Hepatocyte (in vitro differentiated cells): Measurements from ENCODE around the gene GPR132. TPM values are rescaled to one million over a fixed set of nuclear protein-coding genes. Genes with fewer than 3 reads are reported as not detected.

Source experiments
- DNase-seq: peaks from one replicate; pipeline ENCODE4 v3.0.0-alpha.2; 2016; ENCODE audit warnings: low spot score
- H2AFZ ChIP-seq: fragments of 200-600 bp; sonication (generic); 2 replicates; pipeline ENCODE4 v1.6.0; 2016; ENCODE audit warnings: antibody characterized with exemption, mild to moderate bottlenecking
- H3K27ac ChIP-seq: fragments of 200-600 bp; sonication (generic); 2 replicates; pipeline ENCODE4 v1.5.1; 2016; ENCODE audit warnings: mild to moderate bottlenecking
- H3K27me3 ChIP-seq: fragments of 200-600 bp; sonication (generic); 2 replicates; pipeline ENCODE4 v1.6.1; 2016
- H3K36me3 ChIP-seq: fragments of 200-600 bp; sonication (generic); replicated peaks from 2 replicates; pipeline ENCODE4 v1.5.1; 2016; ENCODE audit warnings: low read depth; ENCODE audit not compliant: insufficient read depth
- H3K4me1 ChIP-seq: fragments of 200-600 bp; sonication (generic); 2 replicates; pipeline ENCODE4 v1.5.1; 2016; ENCODE audit warnings: mild to moderate bottlenecking, moderate library complexity; ENCODE audit not compliant: insufficient read depth
- H3K4me2 ChIP-seq: fragments of 200-600 bp; sonication (generic); 2 replicates; pipeline ENCODE4 v1.6.0; 2016
- H3K4me3 ChIP-seq: fragments of 200-600 bp; sonication (generic); 2 replicates; pipeline ENCODE4 v1.5.1; 2016; ENCODE audit warnings: mild to moderate bottlenecking
- H3K79me2 ChIP-seq: fragments of 200-600 bp; sonication (generic); 2 replicates; pipeline ENCODE4 v1.6.0; 2017; ENCODE audit warnings: mild to moderate bottlenecking
- H3K9me2 ChIP-seq: fragments of 200-600 bp; sonication (generic); replicated peaks from 2 replicates; pipeline ENCODE4 v1.6.0; 2017; ENCODE audit warnings: mild to moderate bottlenecking; ENCODE audit not compliant: insufficient read depth
- H3K9me3 ChIP-seq: fragments of 200-600 bp; sonication (generic); 2 replicates; pipeline ENCODE4 v1.5.1; 2016; ENCODE audit warnings: low read depth, mild to moderate bottlenecking
- H4K20me1 ChIP-seq: fragments of 200-600 bp; sonication (generic); 2 replicates; pipeline ENCODE4 v1.6.0; 2016; ENCODE audit warnings: mild to moderate bottlenecking; ENCODE audit not compliant: insufficient read depth, poor library complexity, severe bottlenecking
- EZH2 ChIP-seq: fragments of 200-600 bp; sonication (generic); IDR thresholded peaks from 2 replicates; pipeline ENCODE4 v1.6.1; 2016; ENCODE audit warnings: antibody characterized with exemption, mild to moderate bottlenecking, borderline replicate concordance
- EZH2phosphoT487 ChIP-seq: fragments of 200-600 bp; sonication (generic); IDR thresholded peaks from one replicate; pipeline ENCODE4 v1.6.1; 2018; ENCODE audit warnings: antibody characterized with exemption, mild to moderate bottlenecking, low read depth, moderate library complexity; ENCODE audit not compliant: unreplicated experiment, severe bottlenecking
- WGBS: methylation state at CpG from one replicate; pipeline ENCODE4 v1.1.6; 2016; ENCODE audit warnings: low lambda C conversion rate; ENCODE audit errors: missing lambda C conversion rate; 5-methylcytosine and 5-hydroxymethylcytosine counted together
- polyA plus RNA-seq: library from polyadenylated mRNA; unstranded; fragments of >200 nt; fragmentation: Nextera tagmentation; extraction: Ambion mirVana; gene quantifications from 2 replicates; pipeline ENCODE4 v1.2.1, GENCODE V29; 2016
- total RNA-seq: library from RNA; depleted of rRNA; stranded (reverse); fragments of >200 nt; gene quantifications from 2 replicates; pipeline ENCODE4 v1.2.3, GENCODE V29; 2014
- TF ChIP-seq, protein P1 (sequence below): fragments of 200-600 bp; sonication (generic); IDR thresholded peaks from 2 replicates; pipeline ENCODE4 v1.5.1; 2016; ENCODE audit warnings: antibody characterized with exemption, mild to moderate bottlenecking; ENCODE audit not compliant: poor library complexity

GPR132 gene
- total and polyA plus RNA-seq, 2 experiments from 2014 or later = 0.41 to 0.83 TPM

- no peak for DNase-seq
- H3K4me2 ChIP-seq = no peak overlapping the region
- H3K9me2 ChIP-seq = no peaks in the 10 kb centered on the region
- H4K20me1 ChIP-seq = no peaks in the 10 kb centered on the region
- H3K9me3 ChIP-seq = no peaks in the 10 kb centered on the region
- 96% methylated on average over 17 of the region's 17 CpGs for WGBS
- no peaks in the 10 kb centered on the region for H3K79me2 ChIP-seq
- H3K36me3 ChIP-seq = no peaks in the 10 kb centered on the region
- no peak overlapping the region for H3K4me3 ChIP-seq
- no peak overlapping the region for H2AFZ ChIP-seq
- peaks cover 9% of the 10 kb centered on the region for H3K4me1 ChIP-seq
- H3K27me3 ChIP-seq = no peaks in the 10 kb centered on the region
- no peak overlapping the region for H3K27ac ChIP-seq
- TF ChIP-seq EZH2phosphoT487 (no peak), EZH2 (no peak)
- TF ChIP-seq, protein P1, sequence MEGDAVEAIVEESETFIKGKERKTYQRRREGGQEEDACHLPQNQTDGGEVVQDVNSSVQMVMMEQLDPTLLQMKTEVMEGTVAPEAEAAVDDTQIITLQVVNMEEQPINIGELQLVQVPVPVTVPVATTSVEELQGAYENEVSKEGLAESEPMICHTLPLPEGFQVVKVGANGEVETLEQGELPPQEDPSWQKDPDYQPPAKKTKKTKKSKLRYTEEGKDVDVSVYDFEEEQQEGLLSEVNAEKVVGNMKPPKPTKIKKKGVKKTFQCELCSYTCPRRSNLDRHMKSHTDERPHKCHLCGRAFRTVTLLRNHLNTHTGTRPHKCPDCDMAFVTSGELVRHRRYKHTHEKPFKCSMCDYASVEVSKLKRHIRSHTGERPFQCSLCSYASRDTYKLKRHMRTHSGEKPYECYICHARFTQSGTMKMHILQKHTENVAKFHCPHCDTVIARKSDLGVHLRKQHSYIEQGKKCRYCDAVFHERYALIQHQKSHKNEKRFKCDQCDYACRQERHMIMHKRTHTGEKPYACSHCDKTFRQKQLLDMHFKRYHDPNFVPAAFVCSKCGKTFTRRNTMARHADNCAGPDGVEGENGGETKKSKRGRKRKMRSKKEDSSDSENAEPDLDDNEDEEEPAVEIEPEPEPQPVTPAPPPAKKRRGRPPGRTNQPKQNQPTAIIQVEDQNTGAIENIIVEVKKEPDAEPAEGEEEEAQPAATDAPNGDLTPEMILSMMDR = no peak
Measured at GRCh38 chr14:105080161-105080560, 14.9 kb upstream of the GPR132 start.

GRCh38 chr14:105078294-105078693 lies 13.1 kb upstream of the GPR132 start:
- Histone ChIP-seq H3K4me2 (no peak overlapping the region), H2AFZ (no peak overlapping the region), H3K4me3 (no peak overlapping the region), H3K27ac (no peak overlapping the region), H3K27me3 (no peaks in the 10 kb centered on the region), H3K9me3 (no peaks in the 10 kb centered on the region), H3K9me2 (no peaks in the 10 kb centered on the region), H3K4me1 (peaks cover 9% of the 10 kb centered on the region), H3K36me3 (no peaks in the 10 kb centered on the region), H3K79me2 (no peaks in the 10 kb centered on the region), H4K20me1 (no peaks in the 10 kb centered on the region)
- WGBS = 82% methylated on average over 1 of the region's 1 CpG
- TF ChIP-seq, protein P1 = no peak
- TF ChIP-seq EZH2phosphoT487 (no peak), EZH2 (no peak)
- DNase-seq = no peak

DNA sequence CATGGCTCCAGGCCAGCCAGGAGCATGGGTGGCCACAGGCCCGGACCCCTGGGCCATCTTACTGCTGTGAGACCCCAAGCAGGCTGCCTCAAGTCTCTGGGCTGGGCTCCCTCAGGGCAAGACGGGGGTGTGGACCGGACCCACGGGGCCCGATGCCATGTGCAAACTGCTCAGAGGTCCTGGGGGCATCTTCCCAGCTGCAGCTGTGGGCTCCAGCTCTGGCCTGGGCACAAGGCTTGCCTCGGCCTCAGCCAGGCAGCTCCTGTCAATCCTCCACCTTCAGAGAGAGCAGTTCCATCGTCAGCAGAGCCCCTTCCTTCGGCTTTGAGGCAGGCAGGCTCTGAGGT lies 12.4 kb upstream of the GPR132 start:
- no peak for TF ChIP-seq EZH2phosphoT487
- Histone ChIP-seq H2AFZ (no peak overlapping the region), H3K9me2 (no peaks in the 10 kb centered on the region), H3K27me3 (no peaks in the 10 kb centered on the region), H3K9me3 (no peaks in the 10 kb centered on the region), H3K36me3 (no peaks in the 10 kb centered on the region), H3K4me2 (no peak overlapping the region), H3K79me2 (no peaks in the 10 kb centered on the region), H3K4me3 (no peak overlapping the region), H3K4me1 (peaks cover 9% of the 10 kb centered on the region), H4K20me1 (no peaks in the 10 kb centered on the region), H3K27ac (no peak overlapping the region)
- no peak for DNase-seq
- WGBS = 67% methylated on average over 5 of the region's 8 CpGs

DNA sequence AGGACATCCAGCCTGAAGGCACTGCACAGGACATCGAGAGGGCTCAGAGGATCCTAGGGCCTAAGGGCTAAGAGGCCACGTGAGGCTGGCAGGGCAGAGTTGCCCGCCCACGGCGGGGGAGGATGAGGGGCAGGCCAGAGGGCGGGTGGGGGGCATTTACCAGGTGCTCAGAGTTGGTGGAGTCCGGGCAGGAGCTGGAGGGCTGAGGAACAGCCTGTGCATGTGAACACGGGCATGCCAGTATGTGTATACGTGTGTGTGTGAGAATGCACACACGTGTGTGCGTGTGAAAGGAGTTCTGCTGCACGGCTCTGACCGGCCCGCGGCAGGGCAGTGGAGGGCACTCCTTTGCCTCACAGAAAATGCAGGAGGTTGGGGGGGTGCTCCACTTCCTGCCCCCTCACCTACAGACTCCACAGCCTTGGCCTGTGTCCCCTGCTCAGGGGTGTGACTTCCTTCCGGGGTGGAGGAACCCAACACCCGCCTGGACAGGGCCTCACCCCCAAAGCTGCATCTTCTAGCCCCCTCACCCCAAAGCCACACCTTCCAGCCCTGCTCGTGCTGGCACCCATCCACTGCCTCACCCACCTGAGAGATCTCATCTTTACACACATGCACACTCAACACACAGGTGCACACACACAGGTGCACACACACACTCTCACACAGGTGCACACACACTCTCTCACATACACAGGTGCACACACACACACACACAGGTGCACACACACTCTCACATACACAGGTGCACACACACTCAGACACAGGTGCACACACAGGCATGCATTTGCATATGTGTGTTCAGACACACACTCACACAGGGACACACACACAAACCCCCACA lies 11.8 kb upstream of the GPR132 start:
- no peak overlapping the region for H3K4me2 ChIP-seq
- peaks cover 9% of the 10 kb centered on the region for H3K4me1 ChIP-seq
- H3K9me2 ChIP-seq = no peaks in the 10 kb centered on the region
- H3K9me3 ChIP-seq = no peaks in the 10 kb centered on the region
- H3K79me2 ChIP-seq = no peaks in the 10 kb centered on the region
- H3K36me3 ChIP-seq = no peaks in the 10 kb centered on the region
- no peak for TF ChIP-seq EZH2
- TF ChIP-seq, protein P1 = no peak
- no peak for TF ChIP-seq EZH2phosphoT487
- H3K4me3 ChIP-seq = no peak overlapping the region
- no peak overlapping the region for H2AFZ ChIP-seq
- H3K27ac ChIP-seq = no peak overlapping the region
- no peaks in the 10 kb centered on the region for H3K27me3 ChIP-seq
- H4K20me1 ChIP-seq = no peaks in the 10 kb centered on the region
- 88% methylated on average over 11 of the region's 18 CpGs for WGBS
- DNase-seq = no peak
